GM20431 (cell line): ENCODE results near the gene HEMGN.
"Not testable (repeated sequence)": the region's sequence is repeated elsewhere in the genome, so short reads cannot be mapped to it uniquely, and the experiment has no call there.

Experiments used
- in situ Hi-C: fragments of 300-500 bp; cut with MseI, MboI; formaldehyde crosslinking; loops from one replicate; pipeline ENCODE4 v1.15.0; 2020; ENCODE audit warnings: low sequenced_read_pairs; ENCODE audit not compliant: unreplicated experiment

HEMGN gene, protein sequence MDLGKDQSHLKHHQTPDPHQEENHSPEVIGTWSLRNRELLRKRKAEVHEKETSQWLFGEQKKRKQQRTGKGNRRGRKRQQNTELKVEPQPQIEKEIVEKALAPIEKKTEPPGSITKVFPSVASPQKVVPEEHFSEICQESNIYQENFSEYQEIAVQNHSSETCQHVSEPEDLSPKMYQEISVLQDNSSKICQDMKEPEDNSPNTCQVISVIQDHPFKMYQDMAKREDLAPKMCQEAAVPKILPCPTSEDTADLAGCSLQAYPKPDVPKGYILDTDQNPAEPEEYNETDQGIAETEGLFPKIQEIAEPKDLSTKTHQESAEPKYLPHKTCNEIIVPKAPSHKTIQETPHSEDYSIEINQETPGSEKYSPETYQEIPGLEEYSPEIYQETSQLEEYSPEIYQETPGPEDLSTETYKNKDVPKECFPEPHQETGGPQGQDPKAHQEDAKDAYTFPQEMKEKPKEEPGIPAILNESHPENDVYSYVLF

DNA sequence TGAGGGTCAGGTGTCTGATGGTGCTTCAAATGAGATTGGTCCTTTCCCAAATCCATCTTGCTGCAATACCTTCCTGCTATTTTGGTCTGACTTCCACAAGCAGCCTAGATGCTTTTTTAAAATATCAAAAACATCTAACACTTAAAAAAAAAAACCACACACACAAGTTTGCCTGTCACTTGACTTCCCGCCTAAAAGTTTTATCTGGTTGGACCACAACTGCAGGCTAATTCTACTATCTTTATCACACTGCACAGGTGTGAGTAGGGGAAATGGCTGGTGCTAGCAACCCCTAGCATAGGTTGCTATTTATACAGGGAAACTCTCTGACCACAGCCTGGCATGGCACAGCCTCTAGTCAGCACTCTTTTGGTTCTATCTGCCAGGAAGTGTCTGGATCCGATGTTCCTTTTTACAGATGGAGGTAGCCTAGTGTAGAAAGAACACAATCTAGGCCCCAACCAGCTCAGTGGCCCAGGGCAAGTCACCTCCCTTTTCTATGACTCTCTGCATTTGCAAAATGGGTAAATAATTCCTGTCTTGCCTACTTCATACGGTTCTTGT, at the start of gene HEMGN:
HEMGN (minus strand) TSS at position 92 of the 564 bp plus-strand sequence; CDS start at position 56, 36 bp downstream.
- in situ Hi-C loops: no loop called here

GRCh38 chr9:97987487-97987886, 49.5 kb upstream of the HEMGN start:
- in situ Hi-C loops: no loop called here

DNA sequence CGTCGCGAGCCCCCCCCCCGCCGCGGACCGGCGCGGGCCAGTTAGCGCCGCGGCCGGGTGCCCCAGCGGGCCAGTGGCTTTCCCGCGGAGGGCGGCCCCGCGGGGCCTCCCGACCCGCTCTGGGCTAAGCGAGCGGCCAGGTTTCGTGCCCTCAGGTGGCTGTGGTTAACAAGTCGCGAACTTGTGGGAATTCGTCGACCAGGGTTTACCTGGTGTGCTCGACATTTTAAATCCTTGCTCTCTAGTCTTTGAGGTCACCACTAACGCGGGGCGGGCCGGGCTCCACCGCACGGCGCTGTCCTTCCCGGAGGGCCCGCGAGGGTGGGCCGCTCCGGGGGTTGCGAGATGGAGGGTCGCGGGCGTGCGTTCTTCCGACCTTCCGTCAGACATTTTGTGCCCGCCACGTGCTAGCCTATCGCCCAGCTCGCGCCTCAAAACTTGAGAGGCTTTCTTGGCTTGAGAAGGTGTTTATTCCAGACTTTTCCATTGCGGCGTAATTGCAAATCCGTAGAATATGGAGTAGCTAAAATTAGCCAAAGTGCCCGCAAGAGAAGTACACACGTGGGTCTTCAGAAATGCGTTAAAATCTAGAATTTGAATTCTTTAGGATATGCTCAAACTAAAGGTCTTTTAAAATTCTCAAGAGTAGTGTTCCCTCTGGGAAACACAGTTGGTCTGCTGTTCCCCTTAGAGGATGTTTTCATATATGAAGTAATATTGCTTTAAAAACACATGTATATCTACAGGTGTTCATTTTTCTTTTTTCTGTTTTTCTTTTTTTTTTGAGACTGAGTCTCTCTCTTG, 47.3 kb upstream of the HEMGN start:
- in situ Hi-C loops: no loop called here

GRCh38 chr9:97984188-97985057, 46.5 kb upstream of the HEMGN start:
- in situ Hi-C loops: no loop called here

DNA sequence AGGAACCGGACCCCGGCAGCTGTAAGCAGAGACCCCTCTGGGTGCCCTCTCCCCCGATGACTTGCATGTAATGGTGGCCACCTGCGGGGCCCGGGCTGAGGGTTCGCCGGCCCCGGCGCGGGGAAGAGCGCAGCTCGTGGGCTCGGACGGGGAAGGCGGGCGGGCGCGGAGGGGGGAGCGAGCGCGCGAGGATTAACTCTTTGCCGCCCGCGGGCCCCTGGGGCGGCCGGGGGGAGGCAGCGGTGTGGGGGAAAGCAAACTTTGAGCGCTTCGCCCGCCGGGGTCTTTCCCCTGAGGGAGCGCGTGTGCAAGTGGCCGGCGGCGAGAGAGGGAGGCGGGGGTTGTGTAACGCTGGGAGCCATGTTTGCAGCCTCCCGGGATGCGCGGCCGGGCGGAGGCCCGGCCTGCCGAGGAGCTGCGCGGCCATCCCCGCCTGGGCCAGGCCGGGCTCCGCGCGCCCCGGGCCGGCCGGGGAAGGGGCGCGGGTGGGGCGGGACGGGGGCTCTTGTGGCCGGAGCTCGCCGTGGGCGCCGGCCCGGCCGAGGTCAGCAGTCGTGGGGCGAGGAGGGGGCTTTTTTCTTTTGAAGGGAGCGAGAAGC, 45.7 kb upstream of the HEMGN start:
- in situ Hi-C loops: no loop called here

- in situ Hi-C loops: no loop called here
Observed at GRCh38 chr9:97982683-97983588, 45.0 kb upstream of the HEMGN start, which contains the start of gene ANP32B. ANP32B (plus strand) TSS chr9:97983341; CDS start chr9:97983556, 215 bp downstream.

GRCh38 chr9:97981846-97982682, 44.1 kb upstream of the HEMGN start:
- in situ Hi-C loops: no loop called here

DNA sequence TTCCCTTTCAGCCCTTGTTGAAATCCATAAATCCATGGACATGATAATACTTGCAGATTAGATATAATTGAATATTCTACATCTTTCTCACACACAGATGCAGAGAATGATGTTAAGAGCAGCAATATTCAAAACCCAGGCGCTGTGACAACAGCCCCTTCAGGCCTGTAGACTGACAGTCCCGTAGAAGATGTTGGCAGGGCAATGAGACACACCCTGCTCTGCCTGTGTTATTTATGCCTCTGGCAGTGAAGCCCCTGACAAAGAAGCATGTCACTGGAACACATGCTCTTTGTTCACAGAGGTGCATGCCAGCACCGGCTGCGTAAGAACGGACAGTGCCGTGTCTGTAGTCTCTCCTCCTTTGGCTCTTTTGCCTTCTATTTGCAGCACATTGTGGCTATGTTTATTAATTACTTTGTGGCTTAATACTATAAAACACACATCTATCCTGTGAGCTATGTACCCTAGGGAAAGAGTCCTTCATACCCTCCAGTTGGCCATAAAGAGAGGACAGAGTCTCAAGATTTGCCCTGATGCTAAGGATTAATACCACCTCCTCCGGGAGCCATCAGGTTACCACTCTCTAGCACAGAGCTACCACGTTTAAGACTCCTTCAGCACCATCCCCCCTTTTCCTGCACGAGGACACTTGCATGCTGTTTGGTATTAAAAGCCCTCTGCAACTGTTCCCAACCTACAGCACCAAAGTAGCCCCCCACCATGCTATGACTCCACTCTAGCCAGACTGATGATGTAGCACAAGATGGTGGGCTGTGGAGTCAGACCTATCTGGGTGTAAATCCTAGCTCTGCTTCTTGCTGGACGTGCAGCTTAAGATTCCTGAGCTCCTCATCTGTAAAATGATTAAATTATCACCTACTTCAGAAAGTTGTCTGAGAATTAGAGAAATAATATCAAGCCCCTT, 43.2 kb upstream of the HEMGN start:
- in situ Hi-C loops: no loop called here

GRCh38 chr9:97980479-97980803, 42.5 kb upstream of the HEMGN start:
- in situ Hi-C loops: no loop called here

- in situ Hi-C loops: no loop called here
Observed at GRCh38 chr9:97979788-97980478, 42.0 kb upstream of the HEMGN start.

DNA sequence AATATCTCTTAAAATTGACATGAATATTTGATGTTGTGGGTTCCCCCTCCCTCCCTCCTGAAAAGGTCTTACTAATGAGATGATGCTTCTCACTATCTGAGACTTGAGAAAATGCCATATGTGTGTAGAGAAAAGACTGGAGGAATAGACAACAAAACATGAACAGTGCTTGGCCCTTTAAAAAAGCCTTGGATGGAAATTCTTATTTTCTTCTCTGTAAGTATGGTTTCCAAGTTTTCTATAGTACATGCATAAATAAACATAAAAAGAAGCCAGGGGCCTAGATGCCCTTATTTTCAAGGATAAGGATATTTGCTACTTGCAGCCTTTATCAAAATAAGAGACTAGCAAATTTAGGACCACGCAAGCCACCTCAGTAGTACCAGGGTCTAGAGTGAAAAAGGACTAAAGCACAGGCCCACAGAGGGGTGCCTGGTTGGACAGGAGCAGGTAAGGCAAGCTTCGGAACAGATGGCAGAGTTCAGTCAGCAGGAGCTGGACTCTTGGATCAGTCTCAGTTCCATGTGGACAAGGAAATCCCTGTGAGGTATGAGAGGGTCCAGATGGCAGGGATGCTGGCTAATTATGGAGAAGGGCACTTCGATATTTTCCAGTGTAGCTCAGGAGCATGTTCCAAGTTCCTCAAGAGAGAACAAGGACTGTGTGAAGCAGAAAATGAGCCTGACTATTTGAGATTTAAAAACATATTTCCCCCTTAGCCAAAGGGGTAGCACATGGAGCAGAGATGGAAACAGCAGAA, 40.6 kb upstream of the HEMGN start:
- in situ Hi-C loops: no loop called here

- in situ Hi-C loops: not testable (repeated sequence)
Observed at GRCh38 chr9:97976633-97977032, 38.7 kb upstream of the HEMGN start.

DNA sequence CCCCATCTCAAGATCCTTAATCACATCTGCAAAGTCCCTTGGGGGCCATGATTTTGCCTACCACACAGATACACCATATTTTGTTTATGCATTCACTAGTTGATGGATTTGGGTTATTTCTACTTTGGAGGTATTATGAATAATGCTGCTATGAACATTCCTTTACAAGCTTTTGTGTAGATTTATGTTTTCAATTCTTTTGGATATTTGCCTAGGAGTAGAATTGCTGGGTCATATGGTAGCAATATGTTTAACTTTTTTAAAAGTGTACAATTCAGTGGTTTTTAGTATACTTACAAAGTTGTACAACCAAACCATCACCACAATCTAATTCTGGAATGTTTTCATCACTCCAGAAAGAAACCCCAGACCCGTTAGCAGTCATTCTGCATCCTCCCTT, 37.4 kb upstream of the HEMGN start:
- in situ Hi-C loops: no loop called here

GRCh38 chr9:97972753-97973152, 34.8 kb upstream of the HEMGN start:
- in situ Hi-C loops: no loop called here

DNA sequence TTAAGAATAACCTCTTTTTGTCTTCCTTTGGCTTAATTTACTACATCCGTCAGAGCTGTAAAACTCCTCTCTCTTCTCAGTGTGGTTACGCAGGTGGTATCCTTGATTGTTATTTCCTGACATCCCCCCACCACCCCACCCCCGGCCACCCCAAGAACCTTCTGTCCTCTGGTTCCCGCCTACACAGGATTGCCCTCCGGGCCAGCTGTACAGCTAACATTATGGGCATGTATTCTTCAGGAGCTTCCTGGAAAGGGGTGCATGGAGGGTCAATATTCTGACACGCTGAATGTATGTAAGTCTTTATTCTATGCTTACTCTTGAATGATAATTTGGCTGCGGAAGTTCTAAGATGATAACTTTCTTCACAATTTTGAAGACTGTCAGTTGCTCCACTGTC, 32.2 kb upstream of the HEMGN start:
- in situ Hi-C loops: no loop called here
